Gastrocnemius medialis (tissue), 4 donors: ENCODE data around the gene DPH3.

ENCODE experiments used
- POLR2A ChIP-seq, 2 donors: fragments of 450-650 bp; IDR thresholded peaks; one replicate each; pipeline ENCODE4 v1.6.1; 2017; ENCODE audit warnings: antibody characterized with exemption in 2 of 2, mild to moderate bottlenecking in 2 of 2, moderate library complexity in 2 of 2
- TF ChIP-seq, protein P1 (sequence below), 5 experiments: fragments of 450-650 bp in 3 of 5; fragments of 200-600 bp in 2 of 5; sonication (generic) in 2 of 5; IDR thresholded peaks in 4 of 5; conservative IDR thresholded peaks in 1 of 5; 1 replicate in 4 of 5; 2 replicates in 1 of 5; pipeline ENCODE4 v1.5.1; 2016 to 2019; ENCODE audit warnings: antibody characterized with exemption in 5 of 5, mild to moderate bottlenecking in 3 of 5, moderate library complexity in 3 of 5

GRCh38 chr3:16216373-16216935 lies 48.3 kb downstream of the DPH3 start:
- no peak for TF ChIP-seq POLR2A (IDR thresholded peaks at IDR 0.05)
- TF ChIP-seq, protein P1, sequence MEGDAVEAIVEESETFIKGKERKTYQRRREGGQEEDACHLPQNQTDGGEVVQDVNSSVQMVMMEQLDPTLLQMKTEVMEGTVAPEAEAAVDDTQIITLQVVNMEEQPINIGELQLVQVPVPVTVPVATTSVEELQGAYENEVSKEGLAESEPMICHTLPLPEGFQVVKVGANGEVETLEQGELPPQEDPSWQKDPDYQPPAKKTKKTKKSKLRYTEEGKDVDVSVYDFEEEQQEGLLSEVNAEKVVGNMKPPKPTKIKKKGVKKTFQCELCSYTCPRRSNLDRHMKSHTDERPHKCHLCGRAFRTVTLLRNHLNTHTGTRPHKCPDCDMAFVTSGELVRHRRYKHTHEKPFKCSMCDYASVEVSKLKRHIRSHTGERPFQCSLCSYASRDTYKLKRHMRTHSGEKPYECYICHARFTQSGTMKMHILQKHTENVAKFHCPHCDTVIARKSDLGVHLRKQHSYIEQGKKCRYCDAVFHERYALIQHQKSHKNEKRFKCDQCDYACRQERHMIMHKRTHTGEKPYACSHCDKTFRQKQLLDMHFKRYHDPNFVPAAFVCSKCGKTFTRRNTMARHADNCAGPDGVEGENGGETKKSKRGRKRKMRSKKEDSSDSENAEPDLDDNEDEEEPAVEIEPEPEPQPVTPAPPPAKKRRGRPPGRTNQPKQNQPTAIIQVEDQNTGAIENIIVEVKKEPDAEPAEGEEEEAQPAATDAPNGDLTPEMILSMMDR (IDR thresholded peaks at IDR 0.05 in 4 of 5, conservative IDR thresholded peaks at IDR 0.05 in 1 of 5): no peak
